Ramos (cell line): Measurements from ENCODE around the gene NR4A3.

Experiments
- in situ Hi-C: fragments of 300-500 bp; cut with MboI; formaldehyde crosslinking; loops from one replicate; pipeline ENCODE4 v1.14.3; 2022; ENCODE audit warnings: low sequenced_read_pairs; ENCODE audit not compliant: unreplicated experiment

NR4A3 gene

DNA sequence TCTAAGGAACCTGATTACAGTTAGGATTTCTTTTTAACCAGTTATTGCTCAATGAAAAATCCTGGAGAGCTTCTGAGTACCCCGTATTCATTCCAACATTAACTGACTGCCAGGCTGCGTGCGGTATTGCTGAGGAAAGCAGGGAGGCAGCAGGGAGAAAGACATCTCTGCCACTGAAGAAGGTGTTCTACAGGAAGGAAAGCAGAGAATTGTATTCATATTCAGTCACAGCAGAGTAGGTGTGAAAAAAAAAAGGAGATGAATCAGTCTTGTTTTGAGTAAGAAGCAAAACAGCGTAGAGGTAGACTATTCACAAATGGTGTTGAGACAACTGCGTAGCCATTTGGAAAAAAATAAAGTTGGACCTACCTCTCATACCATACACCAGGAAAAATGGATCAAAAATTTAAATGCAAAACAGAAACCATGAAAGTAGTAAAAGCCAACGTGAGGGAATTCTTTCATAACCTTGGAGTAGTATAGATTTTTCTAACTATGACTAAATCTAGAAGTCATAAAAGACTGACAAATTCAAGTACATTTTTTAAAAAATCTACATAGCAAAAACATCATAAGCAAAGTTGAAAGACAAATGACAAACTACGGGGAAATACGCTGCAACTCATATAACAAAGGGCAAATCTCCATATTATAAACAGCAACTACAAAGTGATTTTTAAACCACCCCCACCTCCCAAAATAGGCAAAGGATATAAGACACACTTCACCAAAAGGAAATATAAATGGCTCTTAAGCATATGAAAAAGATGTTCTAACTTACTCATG, 9.9 kb upstream of the NR4A3 start:
- in situ Hi-C loops = no loop called here

DNA sequence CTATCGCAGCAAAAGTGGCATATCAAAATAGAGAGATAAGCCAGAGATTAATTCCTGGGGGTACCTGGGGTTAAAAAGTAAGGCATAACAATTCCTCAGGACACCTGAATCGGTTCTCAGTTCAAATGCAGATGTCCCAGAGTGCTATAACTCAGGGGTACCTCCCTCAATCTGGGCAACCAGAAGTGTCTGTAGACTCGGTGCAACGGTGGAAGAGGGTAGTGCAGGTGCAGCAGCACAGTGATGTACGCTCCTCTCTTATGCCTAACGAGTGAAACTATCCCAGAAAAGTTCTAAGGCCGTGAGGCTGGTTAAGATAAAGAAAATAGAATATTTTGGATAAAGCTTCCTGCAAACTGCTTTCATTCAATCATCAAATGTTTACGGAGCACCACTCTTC, 7.9 kb upstream of the NR4A3 start:
- in situ Hi-C loops = no loop called here

DNA sequence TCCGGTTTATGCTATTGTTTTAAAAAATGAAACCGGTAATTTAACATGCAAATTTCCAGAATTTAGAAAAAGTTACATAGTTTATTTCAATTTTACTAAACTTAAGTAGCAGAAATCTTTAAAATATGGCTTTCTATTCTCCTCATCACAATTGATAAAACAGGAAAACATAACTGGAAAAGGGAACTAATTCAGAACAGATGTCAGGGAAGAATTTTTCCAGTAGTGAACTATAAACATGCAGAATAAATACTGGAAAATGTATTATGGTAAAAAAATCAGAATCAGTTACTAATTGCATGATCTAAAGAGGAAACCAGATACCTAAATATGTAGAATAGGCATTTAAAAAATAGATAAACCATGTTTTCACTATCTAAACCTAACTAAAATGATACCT, 7.3 kb upstream of the NR4A3 start:
- in situ Hi-C loops = no loop called here

DNA sequence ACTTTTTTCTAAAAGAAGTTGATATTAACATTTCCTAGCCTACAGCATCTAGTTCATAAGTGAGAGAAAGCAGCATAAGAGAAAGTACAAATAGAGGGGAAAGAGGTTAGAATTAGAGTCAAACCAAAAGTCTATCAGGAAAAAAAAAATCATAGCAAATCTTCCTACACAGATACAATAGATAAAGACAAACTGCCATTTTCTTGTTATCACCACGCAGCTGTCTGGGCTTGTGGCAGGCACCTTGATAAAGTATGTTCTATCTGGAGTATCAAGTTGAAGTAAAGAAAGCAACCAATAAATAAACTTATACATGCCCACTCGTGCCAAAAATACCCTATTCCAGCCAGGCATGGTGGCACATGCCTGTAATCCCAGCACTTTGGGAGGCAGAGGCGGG, 5.3 kb upstream of the NR4A3 start:
- in situ Hi-C loops = no loop called here

DNA sequence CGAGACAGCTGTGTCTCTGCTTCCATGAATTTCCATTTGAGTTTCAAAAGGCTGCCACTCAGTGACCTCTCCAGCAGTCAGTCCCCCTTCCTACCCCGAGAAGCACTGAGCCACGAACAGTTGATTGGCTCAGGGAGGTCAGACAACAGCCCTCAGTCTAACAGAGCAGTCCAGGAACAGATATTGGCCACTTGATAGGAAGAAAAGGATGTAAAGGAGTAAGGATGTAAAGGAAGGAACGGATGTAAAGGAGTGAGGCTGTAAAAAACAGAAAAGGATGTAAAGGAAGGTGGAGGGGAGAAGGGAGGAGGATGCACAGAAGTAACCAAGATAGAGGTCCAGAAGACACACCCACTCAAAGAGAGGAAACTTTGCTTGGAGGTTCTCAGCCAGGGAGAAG, 3.2 kb upstream of the NR4A3 start:
- in situ Hi-C loops = no loop called here

DNA sequence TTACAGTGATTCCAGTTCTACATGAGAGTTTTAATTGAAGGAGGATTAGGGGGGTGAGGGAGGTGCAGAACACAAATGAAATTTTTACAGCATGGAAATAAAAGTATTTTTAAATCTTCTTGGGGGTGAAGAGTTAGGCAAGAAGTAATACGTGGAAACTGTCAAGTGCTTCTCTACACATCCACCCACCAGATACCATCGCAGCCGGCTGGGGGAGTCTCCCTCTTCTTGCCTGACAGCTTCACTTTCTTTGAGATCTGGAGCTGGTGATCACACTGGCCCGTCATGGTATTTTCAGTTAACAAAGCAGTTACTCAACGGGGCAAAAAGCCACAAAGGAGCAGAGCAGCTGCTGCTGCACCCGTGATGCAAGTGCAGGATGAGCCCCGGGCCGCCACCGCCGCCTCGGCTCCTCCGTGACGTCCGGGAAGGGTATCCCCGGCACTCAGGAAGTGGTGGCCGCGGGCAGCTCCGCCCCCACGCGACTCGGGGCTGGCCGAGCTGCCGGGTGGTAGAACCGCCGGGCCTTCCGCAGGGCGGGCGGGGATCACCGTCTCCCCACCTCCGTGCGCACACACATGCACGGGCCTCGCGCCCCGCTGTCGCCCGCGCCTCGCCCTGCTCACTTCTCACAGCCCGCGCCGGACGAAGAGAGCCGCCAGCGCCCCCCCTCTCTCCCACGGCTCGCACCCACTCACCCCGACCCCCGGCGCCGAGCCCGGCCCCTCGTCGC, 2.4 kb upstream of the NR4A3 start:
- in situ Hi-C loops = no loop called here

DNA sequence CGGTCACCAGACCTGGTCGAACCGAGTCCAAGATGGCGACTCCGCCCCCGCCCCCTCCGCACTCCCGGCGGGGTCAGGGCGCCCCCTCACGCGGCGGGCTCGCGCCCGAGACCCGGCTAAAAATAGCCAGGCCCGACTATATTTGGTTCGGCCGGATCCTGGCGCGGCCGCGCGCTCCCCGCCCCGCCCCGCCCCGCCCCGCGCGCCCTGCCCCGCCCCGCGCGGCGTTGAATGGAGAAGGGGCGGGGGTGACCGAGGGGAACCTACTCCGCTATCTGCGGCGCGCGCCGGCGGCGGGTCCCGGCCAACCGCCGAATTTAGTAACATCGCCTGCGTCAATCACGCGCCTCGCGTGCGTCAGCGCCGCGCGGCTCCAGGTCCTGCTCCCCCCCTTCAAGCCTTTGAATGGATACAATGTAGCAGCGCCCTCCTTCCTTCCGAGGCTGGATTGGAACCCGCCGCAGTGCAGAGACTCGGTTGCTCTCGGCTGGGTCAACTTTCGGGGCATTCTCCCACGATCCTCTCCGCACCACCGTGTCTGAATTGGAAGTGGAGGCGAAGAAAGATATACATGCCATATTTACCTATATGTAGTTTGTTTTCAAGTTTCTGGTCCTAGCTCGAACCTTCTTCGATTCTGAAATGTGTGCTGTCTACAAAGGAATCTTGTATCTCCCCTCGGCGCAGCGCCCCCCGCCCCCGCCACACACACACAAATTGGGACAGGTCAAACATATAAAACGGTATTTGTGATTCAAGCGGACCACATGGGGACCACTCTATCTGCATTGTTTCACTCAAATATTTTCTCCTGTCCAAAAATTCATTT, 1.6 kb upstream of the NR4A3 start:
- in situ Hi-C loops = no loop called here

DNA sequence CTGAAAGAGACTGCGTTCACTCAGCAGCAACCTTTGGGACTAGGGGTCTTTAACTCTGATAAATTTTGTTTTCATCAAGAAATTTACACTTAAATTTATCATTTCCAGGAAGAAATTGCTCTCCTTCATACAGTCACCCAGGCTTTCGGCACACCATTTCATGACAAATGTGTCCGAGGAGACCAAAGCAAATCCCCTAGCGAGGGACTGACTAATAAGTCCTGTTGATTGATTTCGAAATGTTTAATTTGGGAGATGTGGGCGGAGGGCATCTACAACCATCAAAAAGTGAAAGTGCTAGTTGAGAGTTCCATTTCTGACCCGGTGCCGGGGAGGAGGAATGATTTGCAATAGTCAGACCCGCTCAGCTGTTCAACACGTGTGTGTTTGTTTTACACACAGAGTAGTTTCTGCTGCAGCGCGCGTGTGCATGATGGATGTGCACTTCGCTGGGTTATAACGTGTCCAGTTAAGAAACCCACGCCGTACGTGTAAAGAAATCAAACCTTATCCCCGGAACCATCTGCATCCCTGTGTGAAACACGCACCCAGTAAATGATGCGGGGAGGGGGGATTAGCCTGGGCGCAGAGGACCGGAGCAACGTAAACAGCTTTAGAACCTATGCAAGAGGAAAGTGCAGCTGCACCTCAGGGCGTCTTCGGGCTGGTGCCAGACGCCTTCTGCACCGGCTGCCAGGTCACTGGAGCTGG, 845 bp upstream of the NR4A3 start:
- in situ Hi-C loops = no loop called here

DNA sequence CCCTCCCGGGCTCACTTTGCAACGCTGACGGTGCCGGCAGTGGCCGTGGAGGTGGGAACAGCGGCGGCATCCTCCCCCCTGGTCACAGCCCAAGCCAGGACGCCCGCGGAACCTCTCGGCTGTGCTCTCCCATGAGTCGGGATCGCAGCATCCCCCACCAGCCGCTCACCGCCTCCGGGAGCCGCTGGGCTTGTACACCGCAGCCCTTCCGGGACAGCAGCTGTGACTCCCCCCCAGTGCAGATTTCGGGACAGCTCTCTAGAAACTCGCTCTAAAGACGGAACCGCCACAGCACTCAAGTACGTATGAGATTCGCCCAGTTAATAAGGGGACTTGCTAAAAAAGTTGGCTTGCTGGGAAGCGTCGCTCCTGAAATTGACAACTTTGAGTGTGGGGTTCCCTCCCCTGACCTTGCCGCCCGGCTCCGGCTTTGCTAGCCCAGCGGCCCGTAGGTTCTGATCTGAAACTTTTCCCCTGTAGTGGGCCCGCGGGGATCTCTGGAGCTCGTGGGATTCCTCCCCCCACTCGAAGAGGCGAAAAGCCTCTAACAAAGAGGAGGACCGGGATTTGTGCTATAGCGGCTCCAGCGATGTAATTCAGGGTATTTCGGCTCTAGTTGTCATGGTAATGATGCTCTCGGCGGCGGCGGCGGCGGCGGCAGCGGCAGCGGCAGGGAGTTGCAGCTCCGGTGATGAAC, 572 bp downstream of the NR4A3 start:
- in situ Hi-C loops = no loop called here

DNA sequence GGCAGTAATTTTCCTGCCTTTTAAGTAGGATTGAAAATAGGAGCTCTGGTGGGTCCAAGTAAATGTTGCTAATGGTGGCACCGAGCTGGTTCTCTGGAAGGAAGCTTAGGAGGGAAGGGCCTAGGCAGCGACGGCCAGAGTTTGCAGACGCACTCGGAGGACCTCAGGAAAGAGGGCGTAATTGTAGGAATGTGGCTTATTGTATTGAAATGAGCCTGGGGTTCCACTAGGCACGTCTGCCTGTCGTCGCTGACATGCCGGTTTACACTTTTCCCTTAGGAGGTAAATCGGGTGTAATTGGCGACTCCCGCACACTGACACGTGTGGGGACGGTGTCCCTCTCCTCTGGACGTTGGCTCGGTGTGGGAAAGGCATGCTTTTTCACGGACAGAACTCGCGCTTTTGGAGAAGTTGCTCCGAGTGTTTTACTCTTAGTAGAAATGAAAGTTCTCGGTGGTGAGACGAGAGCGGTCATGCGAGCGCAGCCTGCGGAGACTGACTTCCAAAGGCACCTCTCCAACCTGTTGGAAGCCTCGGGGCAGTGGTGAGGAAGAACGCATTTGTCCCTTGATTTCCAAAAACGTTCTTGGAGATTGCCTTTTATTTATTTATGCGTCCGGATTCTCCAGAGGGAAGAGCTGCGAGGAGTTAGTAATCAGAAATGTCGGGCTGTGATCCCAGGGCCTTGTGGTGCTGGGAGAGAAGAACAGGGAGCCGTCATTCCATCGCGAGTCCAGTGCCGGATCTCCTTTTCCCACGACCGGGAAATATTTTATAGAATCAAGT, 1.3 kb downstream of the NR4A3 start:
- in situ Hi-C loops = no loop called here

DNA sequence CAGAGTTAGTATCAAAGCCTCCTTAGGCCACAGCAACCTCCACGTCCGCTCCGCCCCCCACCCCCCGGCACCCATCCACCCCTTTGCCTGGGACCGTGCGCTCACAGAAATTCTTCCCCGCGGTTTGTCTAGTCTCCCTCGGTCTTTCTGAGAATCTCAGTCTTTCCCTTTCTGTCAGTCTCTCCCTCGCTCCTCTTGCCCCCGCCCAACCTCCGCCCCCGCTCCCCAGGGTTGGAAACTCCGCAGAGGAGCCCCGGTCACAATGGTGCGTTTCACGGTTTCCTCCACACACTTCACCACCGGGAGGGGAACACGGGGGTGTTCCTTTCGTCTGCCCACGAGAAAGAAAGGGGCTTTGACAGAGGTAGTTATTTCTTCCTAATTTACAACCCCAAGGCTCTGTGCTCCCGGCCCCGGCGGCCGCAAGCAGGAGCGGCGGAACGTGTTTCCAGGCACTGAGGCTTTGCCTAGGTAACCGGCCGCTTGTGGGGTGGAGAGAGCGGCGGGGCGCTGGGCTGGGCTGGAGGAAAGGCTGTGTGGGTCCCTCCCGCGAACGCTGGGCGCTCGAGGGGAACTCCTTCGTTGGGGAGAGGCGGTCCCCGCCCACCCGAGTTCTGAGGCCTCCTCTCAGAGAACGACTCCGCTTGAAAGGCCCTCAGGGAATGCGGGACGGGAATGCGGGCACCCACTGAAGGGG, 2.1 kb downstream of the NR4A3 start:
- in situ Hi-C loops = no loop called here

DNA sequence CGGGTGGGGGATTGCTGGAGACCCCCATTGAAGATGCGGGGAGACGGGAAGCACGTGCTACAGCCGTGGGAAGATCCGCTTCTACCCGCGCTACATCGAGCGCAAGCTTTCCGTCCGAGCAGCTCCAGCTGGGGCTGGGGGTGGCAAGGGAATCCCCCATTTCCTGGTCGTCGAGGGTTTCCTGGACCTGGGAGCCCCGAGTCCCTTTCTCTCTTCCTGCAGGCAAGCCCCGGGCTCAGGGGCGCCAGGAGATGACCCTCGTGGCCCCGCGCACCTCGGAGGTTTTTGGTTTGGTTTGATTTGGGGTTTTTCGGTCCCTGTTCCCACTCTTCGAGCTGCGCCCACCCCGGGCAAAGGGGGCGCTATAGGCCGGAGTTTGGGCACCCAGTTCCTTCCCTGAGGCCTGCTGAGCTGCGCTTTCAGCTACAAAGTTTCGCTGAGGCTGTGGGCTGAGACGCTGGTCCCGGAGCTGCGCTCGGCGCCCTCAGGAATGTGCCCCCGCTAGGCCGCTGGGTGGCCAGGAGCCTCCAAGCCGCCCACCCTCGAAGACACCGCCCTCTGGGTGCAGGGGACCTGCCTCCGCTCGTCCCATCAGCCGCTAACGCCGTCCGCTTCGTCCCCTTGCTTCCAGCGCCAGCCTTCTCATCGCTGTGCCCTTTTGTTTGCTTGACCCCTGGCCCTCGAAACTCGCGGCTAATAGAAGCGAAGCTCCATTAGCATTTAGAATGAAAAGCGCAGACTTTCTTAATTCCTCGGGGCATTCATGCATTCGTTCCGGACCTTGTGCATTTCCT, 2.9 kb downstream of the NR4A3 start:
- in situ Hi-C loops = no loop called here

DNA sequence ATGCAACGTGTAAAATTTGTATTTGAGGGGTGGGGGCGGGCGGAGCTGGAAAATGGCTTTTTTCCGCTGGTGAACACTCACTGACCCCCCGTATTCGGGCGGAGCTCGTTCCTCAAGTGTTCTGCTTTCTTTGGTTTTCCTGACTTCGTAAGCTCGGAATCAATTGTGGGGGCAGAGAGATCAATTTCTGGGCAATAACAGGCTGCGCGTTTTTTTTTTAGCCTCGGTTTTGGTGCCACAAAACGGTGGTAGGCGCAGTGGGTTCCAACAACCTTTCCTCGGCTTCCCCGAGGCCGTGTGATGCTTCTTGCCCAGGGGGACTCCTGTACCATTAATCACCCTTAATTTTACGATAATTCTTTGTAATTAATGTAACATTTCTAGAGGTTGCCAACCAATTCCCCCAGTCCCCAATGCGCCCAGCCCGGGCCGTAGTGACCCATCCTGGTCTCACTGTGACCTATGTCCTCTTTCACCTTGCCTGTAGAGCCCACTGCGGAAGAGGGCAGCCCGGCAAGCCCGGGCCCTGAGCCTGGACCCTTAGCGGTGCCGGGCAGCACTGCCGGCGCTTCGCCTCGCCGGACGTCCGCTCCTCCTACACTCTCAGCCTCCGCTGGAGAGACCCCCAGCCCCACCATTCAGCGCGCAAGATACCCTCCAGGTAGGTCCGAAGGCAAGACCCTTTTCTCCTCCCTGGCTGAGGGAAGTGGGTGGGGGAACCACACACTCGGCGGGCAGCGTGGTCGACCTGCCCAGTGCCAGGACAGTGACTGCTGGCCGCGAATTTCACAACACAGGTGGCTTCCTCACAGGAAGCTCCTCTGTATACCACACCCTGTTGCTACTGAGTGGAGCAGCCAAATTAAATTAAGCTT, 3.7 kb downstream of the NR4A3 start:
- in situ Hi-C loops = no loop called here

DNA sequence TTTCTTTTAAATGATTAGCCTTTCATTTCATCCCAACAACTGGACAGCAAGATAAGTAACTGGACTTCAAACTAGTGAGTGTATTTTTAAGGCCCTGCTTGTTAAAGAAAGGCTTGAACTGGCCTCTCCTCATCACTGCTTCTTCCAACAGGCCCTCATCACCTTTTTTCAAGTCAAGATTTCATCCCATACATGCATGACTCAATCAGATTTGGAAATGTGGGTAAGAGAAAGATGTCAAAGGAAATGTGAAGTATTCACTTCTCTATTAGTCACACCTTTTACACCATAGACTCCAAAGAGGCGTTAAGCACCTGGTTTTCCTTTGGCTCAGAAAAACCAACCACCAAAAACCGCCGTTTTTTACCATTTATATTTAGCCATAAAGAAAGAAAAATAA, 4.9 kb downstream of the NR4A3 start:
- in situ Hi-C loops = no loop called here

DNA sequence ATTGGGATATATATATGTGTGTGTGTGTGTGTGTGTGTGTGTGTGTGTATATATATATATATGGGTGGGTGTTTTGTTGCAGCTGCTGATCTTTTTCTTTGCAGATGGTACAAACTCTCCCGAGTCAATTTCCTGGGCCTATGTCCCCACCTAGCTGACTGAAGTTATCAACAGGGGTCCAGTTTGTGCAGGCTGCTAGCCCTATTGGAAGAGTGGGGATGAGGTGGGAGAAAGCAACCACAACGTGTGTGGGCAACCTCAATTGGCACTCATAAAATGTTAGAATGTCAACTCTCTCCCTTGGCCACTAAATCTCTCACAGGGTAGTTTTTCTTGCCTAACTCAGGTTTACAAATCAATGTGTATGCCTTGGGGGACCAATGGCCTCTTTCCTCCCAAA, 5.6 kb downstream of the NR4A3 start:
- in situ Hi-C loops = no loop called here

DNA sequence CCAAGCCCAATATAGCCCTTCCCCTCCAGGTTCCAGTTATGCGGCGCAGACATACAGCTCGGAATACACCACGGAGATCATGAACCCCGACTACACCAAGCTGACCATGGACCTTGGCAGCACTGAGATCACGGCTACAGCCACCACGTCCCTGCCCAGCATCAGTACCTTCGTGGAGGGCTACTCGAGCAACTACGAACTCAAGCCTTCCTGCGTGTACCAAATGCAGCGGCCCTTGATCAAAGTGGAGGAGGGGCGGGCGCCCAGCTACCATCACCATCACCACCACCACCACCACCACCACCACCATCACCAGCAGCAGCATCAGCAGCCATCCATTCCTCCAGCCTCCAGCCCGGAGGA, 6.3 kb downstream of the NR4A3 start:
- in situ Hi-C loops = no loop called here
